Spleen (tissue), 11 donors: ENCODE measurements around the gene NEURL1. TPM values are rescaled to one million over a fixed set of nuclear protein-coding genes. Genes with fewer than 3 reads are reported as not detected.
"Not testable (repeated sequence)": the region's sequence is repeated elsewhere in the genome, so short reads cannot be mapped to it uniquely, and the experiment has no call there.

Experiments used
- DNase-seq: peaks from one replicate; pipeline ENCODE4 v3.0.0-alpha.2; 2020
- H3K27ac ChIP-seq, 8 donors: fragments of 200-600 bp; sonication (generic) in 7 of 8; 1 replicate in 4 of 8; 2 replicates in 4 of 8; pipeline versions ENCODE4 v1.5.0 to v1.8.0; 2016 to 2021; ENCODE audit warnings: inconsistent platforms in 4 of 8, mild to moderate bottlenecking in 4 of 8, moderate library complexity in 1 of 8
- H3K27me3 ChIP-seq, 7 donors: fragments of 200-600 bp; sonication (generic) in 6 of 7; replicated peaks in 1 of 7; 1 replicate in 4 of 7; 2 replicates in 3 of 7; pipeline versions ENCODE4 v1.5.0 to v1.8.0; 2016 to 2021; ENCODE audit warnings: inconsistent platforms in 3 of 7, mild to moderate bottlenecking in 1 of 7
- H3K36me3 ChIP-seq, 6 donors: fragments of 200-600 bp; sonication (generic) in 5 of 6; 1 replicate in 4 of 6; 2 replicates in 2 of 6; pipeline versions ENCODE4 v1.5.0 to v1.8.0; 2016 to 2021; ENCODE audit warnings: inconsistent platforms in 2 of 6
- H3K4me1 ChIP-seq, 6 donors: fragments of 200-600 bp; sonication (generic) in 5 of 6; 1 replicate in 3 of 6; 2 replicates in 3 of 6; pipeline versions ENCODE4 v1.5.0 to v1.8.0; 2016 to 2021; ENCODE audit warnings: inconsistent platforms in 3 of 6
- H3K4me3 ChIP-seq, 8 donors: fragments of 200-600 bp; sonication (generic) in 7 of 8; 1 replicate in 4 of 8; 2 replicates in 4 of 8; pipeline versions ENCODE4 v1.5.0 to v1.8.0; 2016 to 2021; ENCODE audit warnings: inconsistent platforms in 4 of 8, mild to moderate bottlenecking in 4 of 8, moderate library complexity in 2 of 8
- H3K9me3 ChIP-seq, 8 donors: fragments of 200-600 bp; sonication (generic) in 7 of 8; 1 replicate in 4 of 8; 2 replicates in 4 of 8; pipeline versions ENCODE4 v1.5.0 to v1.8.0; 2016 to 2021; ENCODE audit warnings: inconsistent platforms in 4 of 8
- POLR2A ChIP-seq, 3 donors: fragments of 450-650 bp; IDR thresholded peaks; one replicate each; pipeline ENCODE4 v1.5.1; 2017; ENCODE audit warnings: antibody characterized with exemption in 3 of 3, mild to moderate bottlenecking in 1 of 3
- POLR2AphosphoS5 ChIP-seq, 3 donors: sonication (generic); formaldehyde crosslinking; IDR thresholded peaks; one replicate each; pipeline ENCODE4 v1.5.1; 2017; ENCODE audit warnings: antibody characterized with exemption in 3 of 3
- WGBS, 5 donors: extraction: QIAGEN DNeasy Blood & Tissue Kit in 3 of 5; methylation state at CpG; one replicate each; pipeline versions ENCODE4 v1.1.5 to v1.1.7; 2013 to 2018; 5-methylcytosine and 5-hydroxymethylcytosine counted together
- intact Hi-C: fragments of 100-400 bp; cut with DNase I; formaldehyde crosslinking; loops from one replicate; pipeline ENCODE4 v1.15.0; 2023; ENCODE audit warnings: low total_unique reads
- polyA plus RNA-seq, 3 donors: library from polyadenylated mRNA; stranded (reverse); fragments of 200-250 nt; gene quantifications; one replicate each; pipeline ENCODE4 v1.2.1, GENCODE V29; 2013
- total RNA-seq, 7 donors: library from RNA; depleted of rRNA in 3 of 7; stranded (reverse); fragments of >200 nt in 3 of 7; fragmentation: NEBNext Ultra II Directional in 4 of 7; extraction: Animal tissue kit (Norgen Biotek cat#: 25700) in 4 of 7; gene quantifications; one replicate each; pipeline versions ENCODE4 v1.1.0 to v1.2.1, GENCODE V29; 2016 to 2021
- TF ChIP-seq, protein P1 (sequence below), 11 experiments: fragments of 200-600 bp in 7 of 11; fragments of 450-650 bp in 4 of 11; sonication (generic) in 4 of 11; IDR thresholded peaks in 8 of 11; conservative IDR thresholded peaks in 3 of 11; 1 replicate in 7 of 11; 2 replicates in 4 of 11; pipeline versions ENCODE4 v1.4.0 to v1.8.0; 2016 to 2021; ENCODE audit warnings: antibody characterized with exemption in 11 of 11, inconsistent platforms in 4 of 11, mild to moderate bottlenecking in 1 of 11
- donor health status: healthy with polysubstance abuse.
- donor health status: DM: no; HTN: no; CAD: no; lungs with moderate emphysema.
- donor health status: DM: no; HTN: no; CAD: no.
- donor health status: Bipolar disorder and iron deficiency.
- donor health status: healthy.
- donor health status: DM: no; HTN: no; CAD: no.
- donor health status: DM: yes; HTN: yes; CAD: no.

The NEURL1 gene
- total and polyA plus RNA-seq, 10 donors, result 0.43 to 3.6 (median 2.3) TPM

DNA sequence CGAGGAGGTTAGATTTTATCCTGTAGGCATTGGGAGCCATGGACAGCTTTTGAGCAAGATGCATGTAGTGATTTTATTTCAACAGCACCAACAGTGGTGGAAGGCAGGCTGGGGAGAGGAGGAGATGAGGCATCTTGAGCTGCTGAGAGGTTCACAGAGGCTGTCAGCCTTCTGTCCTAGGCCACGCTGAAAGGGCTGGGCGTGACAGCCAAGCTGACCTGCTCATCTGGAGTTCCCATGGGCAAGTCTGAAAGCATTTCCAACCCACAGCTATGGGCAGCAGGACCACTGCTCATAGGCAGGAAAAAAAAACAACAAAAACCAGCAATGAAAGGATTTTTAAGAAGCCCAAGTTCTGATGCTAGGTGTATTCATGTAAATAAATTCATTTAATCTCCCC is 7.7 kb downstream of the NEURL1 start:
- intact Hi-C loops, result no loop called here
- Histone ChIP-seq H3K4me3 (no peak overlapping the region), H3K4me1 (peaks cover 0 to 17% (median 8%) of the 10 kb centered on the region in 6 donors), H3K27me3 (peaks cover 0 to 35% (median 0%) of the 10 kb centered on the region in 7 donors), H3K27ac (no peak overlapping the region), H3K36me3 (no peaks in the 10 kb centered on the region), H3K9me3 (no peaks in the 10 kb centered on the region)
- TF ChIP-seq POLR2A (IDR thresholded peaks at IDR 0.05) (no peak), POLR2AphosphoS5 (IDR thresholded peaks at IDR 0.05) (no peak)
- 84 to 97% (median 96%) methylated on average over 3 of the region's 3 CpGs for WGBS, 5 donors
- DNase-seq, result peak; percentile 23

DNA sequence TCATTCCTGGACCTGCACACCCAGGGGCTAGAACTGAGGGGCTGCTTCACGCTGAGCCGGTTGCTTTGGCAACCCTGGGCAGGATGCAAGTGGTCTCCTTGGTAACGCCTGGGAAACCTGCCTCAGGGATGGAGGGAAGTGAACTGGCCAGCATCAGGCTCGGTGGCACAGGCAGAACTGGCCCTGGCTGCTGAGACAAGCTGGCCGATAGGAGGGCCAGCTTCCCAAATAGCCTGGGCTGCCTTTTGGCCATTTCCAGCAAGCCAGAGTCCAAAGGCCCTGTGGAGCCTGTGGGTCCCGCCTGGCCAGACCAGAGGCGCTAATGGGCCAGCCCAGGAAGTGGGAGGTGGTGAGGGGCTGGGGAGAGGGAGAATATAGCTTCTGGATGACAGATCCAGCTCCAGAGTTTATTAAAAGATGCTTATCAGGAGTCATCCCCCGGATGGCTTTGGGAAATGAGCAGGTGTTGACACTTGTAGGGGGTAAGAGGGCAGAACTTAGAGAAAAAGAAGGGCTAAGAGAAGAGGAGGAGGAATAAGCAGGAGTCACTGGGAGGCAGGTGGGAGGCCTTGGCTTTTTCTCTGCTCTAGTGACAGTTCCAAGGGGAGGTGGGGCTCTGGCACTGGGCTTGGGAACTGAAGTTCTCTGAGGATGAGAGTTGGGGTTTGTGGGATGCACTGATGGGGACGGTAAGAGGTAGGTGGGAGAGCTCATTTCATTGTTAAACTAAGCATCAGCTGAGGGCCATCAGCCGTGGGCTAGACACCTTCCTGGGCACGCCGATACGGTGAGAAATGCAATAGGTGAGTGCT is 9.6 kb downstream of the NEURL1 start:
- peak; percentile 63 for DNase-seq
- 64 to 75% (median 69%) methylated on average over 12 to 13 of the region's 13 CpGs for WGBS, 5 donors

DNA sequence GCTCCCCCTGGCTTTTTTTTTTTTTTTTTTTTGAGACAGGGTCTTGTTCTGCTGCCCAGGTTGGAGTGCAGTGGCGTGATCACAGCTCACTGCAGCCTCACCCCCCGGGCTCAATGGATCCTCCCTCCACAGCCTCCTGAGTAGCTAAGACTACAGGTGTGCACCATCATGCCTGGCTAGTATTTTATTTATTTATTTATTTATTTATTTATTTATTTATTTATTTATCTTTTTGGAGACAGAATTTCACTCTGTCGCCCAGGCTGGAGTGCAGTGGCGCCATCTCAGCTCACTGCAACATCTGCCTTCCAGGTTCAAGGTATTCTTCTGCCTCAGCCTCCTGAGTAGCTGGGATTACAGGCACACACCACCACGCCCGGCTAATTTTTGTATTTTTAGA is 10.3 kb downstream of the NEURL1 start:
- Histone ChIP-seq H3K27me3 (peaks cover 0 to 35% (median 0%) of the 10 kb centered on the region in 7 donors), H3K4me1 (peaks cover 0 to 17% (median 8%) of the 10 kb centered on the region in 6 donors), H3K27ac (peak overlapping the region in 4 of 8 donors; percentile 15 to 69 (median 46))
- DNase-seq, H3K4me3 ChIP-seq, H3K9me3 ChIP-seq, intact Hi-C loops, H3K36me3 ChIP-seq: not testable (repeated sequence)
- 83 to 94% (median 91%) methylated on average over 6 of the region's 6 CpGs for WGBS, 5 donors

More for the DNA sequence above, 9.6 kb downstream of the NEURL1 start:
- no peak overlapping the region for H3K4me3 ChIP-seq
- H3K4me1 ChIP-seq, result peaks cover 0 to 17% (median 8%) of the 10 kb centered on the region in 6 donors
- H3K9me3 ChIP-seq, result no peaks in the 10 kb centered on the region
- H3K27ac ChIP-seq, result no peak overlapping the region
- TF ChIP-seq POLR2A (IDR thresholded peaks at IDR 0.05), result no peak
- intact Hi-C loops, result no loop called here
- H3K27me3 ChIP-seq, result peaks cover 0 to 30% (median 0%) of the 10 kb centered on the region in 7 donors
- H3K36me3 ChIP-seq, result no peaks in the 10 kb centered on the region

DNA sequence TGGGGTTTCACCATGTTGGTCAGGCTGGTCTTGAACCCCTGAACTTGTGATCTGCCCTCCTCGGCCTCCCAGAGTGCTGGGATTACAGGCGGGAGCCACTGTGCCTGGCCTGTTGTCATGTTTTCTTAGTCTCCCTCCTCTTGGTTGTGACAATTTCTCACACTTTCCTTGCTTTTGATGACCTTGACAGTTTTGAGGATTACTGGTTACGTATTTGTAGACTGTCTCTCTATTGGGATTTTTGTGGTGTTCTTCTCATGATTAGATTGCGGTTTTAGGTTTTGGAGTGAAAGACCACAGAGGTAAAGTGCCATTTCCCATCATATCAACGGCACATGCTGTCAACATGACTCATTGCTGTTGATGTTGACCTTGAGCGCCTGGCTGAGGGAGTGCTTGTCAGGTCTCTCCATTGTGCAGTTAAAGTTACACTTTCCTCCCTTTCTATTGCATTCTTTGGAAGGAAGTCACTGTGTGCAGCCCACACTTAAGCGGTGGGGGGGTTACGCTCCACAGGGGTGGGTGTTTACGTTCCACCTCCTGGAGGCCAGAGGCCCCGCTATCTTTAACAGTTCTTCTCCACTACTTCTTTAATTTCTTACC is 10.8 kb downstream of the NEURL1 start:
- TF ChIP-seq, protein P1, sequence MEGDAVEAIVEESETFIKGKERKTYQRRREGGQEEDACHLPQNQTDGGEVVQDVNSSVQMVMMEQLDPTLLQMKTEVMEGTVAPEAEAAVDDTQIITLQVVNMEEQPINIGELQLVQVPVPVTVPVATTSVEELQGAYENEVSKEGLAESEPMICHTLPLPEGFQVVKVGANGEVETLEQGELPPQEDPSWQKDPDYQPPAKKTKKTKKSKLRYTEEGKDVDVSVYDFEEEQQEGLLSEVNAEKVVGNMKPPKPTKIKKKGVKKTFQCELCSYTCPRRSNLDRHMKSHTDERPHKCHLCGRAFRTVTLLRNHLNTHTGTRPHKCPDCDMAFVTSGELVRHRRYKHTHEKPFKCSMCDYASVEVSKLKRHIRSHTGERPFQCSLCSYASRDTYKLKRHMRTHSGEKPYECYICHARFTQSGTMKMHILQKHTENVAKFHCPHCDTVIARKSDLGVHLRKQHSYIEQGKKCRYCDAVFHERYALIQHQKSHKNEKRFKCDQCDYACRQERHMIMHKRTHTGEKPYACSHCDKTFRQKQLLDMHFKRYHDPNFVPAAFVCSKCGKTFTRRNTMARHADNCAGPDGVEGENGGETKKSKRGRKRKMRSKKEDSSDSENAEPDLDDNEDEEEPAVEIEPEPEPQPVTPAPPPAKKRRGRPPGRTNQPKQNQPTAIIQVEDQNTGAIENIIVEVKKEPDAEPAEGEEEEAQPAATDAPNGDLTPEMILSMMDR (IDR thresholded peaks at IDR 0.05 in 8 of 11, conservative IDR thresholded peaks at IDR 0.05 in 3 of 11), result no peak
- TF ChIP-seq POLR2AphosphoS5 (IDR thresholded peaks at IDR 0.05), result peak in 2 of 3 donors; percentile 31 to 52
- Histone ChIP-seq H3K9me3 (no peaks in the 10 kb centered on the region), H3K4me1 (peaks cover 0 to 17% (median 8%) of the 10 kb centered on the region in 6 donors), H3K4me3 (no peak overlapping the region), H3K36me3 (no peaks in the 10 kb centered on the region), H3K27me3 (peaks cover 0 to 35% (median 0%) of the 10 kb centered on the region in 7 donors), H3K27ac (peak overlapping the region in 6 of 8 donors; percentile 16 to 69 (median 44))
- 25 to 29% (median 25%) methylated on average over 10 of the region's 10 CpGs for WGBS, 5 donors
- intact Hi-C loops, result no loop called here
- DNase-seq, result peak; percentile 76

DNA sequence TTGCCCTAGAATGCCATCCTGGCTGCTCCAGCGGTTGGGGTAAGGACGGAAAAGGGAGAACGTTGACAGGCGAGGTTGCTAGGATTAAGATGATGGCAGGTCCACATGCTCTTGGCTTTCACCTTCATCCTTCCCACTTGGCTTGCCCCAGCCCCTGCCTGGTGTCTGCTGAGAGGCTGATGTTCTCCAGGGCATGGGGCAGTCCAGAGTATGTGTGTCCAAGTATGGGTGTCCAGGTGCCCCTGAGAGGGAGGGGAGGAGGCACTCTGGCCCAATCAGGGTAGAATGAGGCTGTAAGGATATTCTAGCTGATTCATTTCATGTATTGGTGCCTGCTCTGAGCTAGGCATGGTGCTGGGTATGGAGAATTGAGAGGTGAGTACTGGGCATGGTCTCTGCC is 12.6 kb downstream of the NEURL1 start:
- TF ChIP-seq, protein P1 (IDR thresholded peaks at IDR 0.05 in 8 of 11, conservative IDR thresholded peaks at IDR 0.05 in 3 of 11), result no peak
- DNase-seq, result peak; percentile 47
- 93 to 98% (median 96%) methylated on average over 4 of the region's 4 CpGs for WGBS, 5 donors
- Histone ChIP-seq H3K36me3 (no peaks in the 10 kb centered on the region), H3K4me3 (no peak overlapping the region), H3K4me1 (peaks cover 0 to 17% (median 8%) of the 10 kb centered on the region in 6 donors), H3K9me3 (no peaks in the 10 kb centered on the region), H3K27ac (no peak overlapping the region), H3K27me3 (peaks cover 0 to 20% (median 0%) of the 10 kb centered on the region in 7 donors)
- intact Hi-C loops, result no loop called here
